ENCODE measurements around the gene ZCCHC14. TPM values are rescaled to one million over a fixed set of nuclear protein-coding genes. Genes with fewer than 3 reads are reported as not detected.
"Not testable (repeated sequence)": the region's sequence is repeated elsewhere in the genome, so short reads cannot be mapped to it uniquely, and the experiment has no call there.

The ZCCHC14 gene
- total RNA-seq, 2 donors from 2014 or later, result 33.0 to 45.6 TPM

- H3K27ac ChIP-seq, result no peak overlapping the region
Measured at GRCh38 chr16:87366288-87366687, 126.5 kb downstream of the ZCCHC14 start.

GRCh38 chr16:87365021-87365713 lies 127.7 kb downstream of the ZCCHC14 start:
- DNase-seq (ENCODE audit: low spot score), result no peak
- Histone ChIP-seq H3K4me1 (ENCODE audit: control insufficient read depth in 1 of 2, low read depth in 2 of 2) (peaks cover 14 to 29% of the 10 kb centered on the region in 2 donors), H3K27ac (no peak overlapping the region), H3K9me3 (no peaks in the 10 kb centered on the region), H3K36me3 (peaks cover 9% of the 10 kb centered on the region), H3K4me3 (no peak overlapping the region), H3K27me3 (replicated peaks; ENCODE audit: insufficient read depth) (no peaks in the 10 kb centered on the region)
- no peak for TF ChIP-seq CTCF (IDR thresholded peaks at IDR 0.05)
- ATAC-seq (ENCODE audit: insufficient number of reproducible peaks, low FRiP score, low read depth), result no peak

More at GRCh38 chr16:87366288-87366687, 126.5 kb downstream of the ZCCHC14 start:
- H3K36me3 ChIP-seq, result peaks cover 9% of the 10 kb centered on the region
- H3K27me3 ChIP-seq (replicated peaks; ENCODE audit: insufficient read depth), result no peaks in the 10 kb centered on the region
- H3K4me3 ChIP-seq, result no peak overlapping the region
- no peak for TF ChIP-seq CTCF (IDR thresholded peaks at IDR 0.05)
- peaks cover 14 to 34% of the 10 kb centered on the region in 2 donors for H3K4me1 ChIP-seq (ENCODE audit: control insufficient read depth in 1 of 2, low read depth in 2 of 2)
- ATAC-seq (ENCODE audit: insufficient number of reproducible peaks, low FRiP score, low read depth), result no peak
- no peak for DNase-seq (ENCODE audit: low spot score)
- H3K9me3 ChIP-seq, result no peaks in the 10 kb centered on the region

- DNase-seq (ENCODE audit: low spot score) (no peak), ATAC-seq (ENCODE audit: insufficient number of reproducible peaks, low FRiP score, low read depth) (no peak)
- TF ChIP-seq CTCF (IDR thresholded peaks at IDR 0.05), result no peak
- Histone ChIP-seq H3K27me3 (replicated peaks; ENCODE audit: insufficient read depth) (no peaks in the 10 kb centered on the region), H3K36me3 (peaks cover 18% of the 10 kb centered on the region), H3K4me3 (no peak overlapping the region), H3K27ac (no peak overlapping the region), H3K9me3 (no peaks in the 10 kb centered on the region), H3K4me1 (ENCODE audit: control insufficient read depth in 1 of 2, low read depth in 2 of 2) (peaks cover 11 to 24% of the 10 kb centered on the region in 2 donors)
Measured at GRCh38 chr16:87363771-87364455, 128.9 kb downstream of the ZCCHC14 start.

GRCh38 chr16:87362828-87363559 lies 129.8 kb downstream of the ZCCHC14 start:
- not testable (repeated sequence) for DNase-seq (ENCODE audit: low spot score); ATAC-seq (ENCODE audit: insufficient number of reproducible peaks, low FRiP score, low read depth); H3K27me3 ChIP-seq (replicated peaks; ENCODE audit: insufficient read depth); H3K27ac ChIP-seq; H3K4me3 ChIP-seq; H3K9me3 ChIP-seq
- Histone ChIP-seq H3K4me1 (ENCODE audit: control insufficient read depth in 1 of 2, low read depth in 2 of 2) (peaks cover 11 to 16% of the 10 kb centered on the region in 2 donors), H3K36me3 (peaks cover 28% of the 10 kb centered on the region)

GRCh38 chr16:87361916-87362619 lies 130.8 kb downstream of the ZCCHC14 start:
- H3K9me3 ChIP-seq, result no peaks in the 10 kb centered on the region
- H3K4me3 ChIP-seq, result no peak overlapping the region
- no peak for TF ChIP-seq CTCF (IDR thresholded peaks at IDR 0.05)
- ATAC-seq (ENCODE audit: insufficient number of reproducible peaks, low FRiP score, low read depth), result no peak
- no peaks in the 10 kb centered on the region for H3K27me3 ChIP-seq (replicated peaks; ENCODE audit: insufficient read depth)
- peaks cover 29% of the 10 kb centered on the region for H3K36me3 ChIP-seq
- peaks cover 11 to 16% of the 10 kb centered on the region in 2 donors for H3K4me1 ChIP-seq (ENCODE audit: control insufficient read depth in 1 of 2, low read depth in 2 of 2)
- no peak for DNase-seq (ENCODE audit: low spot score)
- H3K27ac ChIP-seq, result no peak overlapping the region
